Brain pericyte (primary cell): ENCODE measurements around the gene ROR2.
A peak's percentile ranks its signal among the peaks of the same experiment; 100 is the strongest.

Experiments used
- DNase-seq: peaks from one replicate; pipeline ENCODE4 v3.0.0-alpha.2; 2012; ENCODE audit warnings: low read depth, low spot score

ROR2 gene

DNA sequence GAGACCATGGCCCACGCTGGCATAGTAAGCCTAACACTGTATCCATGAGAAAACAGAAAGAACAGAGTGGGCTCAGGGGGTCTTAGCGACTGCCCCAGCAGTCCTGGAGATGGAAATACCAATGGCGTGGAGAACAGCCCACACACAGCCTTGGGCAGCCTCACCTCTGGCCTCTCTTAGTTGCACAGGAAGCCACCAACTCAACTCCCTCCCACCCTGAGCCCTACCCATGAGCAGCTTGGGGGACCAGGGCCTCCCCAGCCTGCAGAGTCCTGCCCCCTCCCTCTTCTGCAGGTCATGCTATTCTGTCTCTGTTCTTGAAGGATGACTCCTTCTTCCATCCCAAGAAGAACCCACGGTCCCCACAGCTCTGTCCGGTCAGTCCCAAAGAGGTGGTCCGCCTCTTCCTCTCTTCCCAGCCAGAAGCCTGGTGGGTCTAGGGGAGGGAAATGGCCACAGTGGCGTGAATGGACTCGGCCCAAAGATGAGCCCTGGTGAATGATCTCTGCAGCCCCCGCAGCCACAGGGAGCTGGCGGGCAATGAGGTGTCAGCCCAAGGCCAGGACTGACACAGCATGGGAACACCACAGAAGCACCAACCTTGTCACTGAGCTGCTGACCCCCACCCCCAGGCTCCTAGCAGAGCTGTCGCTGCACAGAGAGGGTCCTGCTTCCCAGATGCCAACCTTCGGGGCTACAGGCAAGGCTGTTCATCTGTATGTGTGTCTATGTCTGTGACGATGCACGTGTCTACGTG is 131.2 kb downstream of the ROR2 start:
- no peak for DNase-seq

DNA sequence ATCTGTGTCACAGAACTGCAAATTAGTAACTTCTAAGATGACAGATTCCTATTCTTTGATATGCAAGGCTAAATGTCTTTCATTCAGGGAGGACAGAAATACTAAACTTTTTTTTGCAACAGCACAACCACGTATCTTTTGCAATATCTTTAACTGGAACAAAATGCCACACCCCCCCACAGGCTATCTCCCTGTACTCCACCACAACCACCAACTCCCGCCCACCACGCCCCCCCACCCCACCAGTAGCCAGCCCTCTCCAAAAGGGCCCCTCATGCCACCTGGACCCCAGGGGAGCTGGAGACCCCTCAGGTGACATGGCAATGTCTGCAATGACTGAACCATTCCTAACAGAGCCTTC is 131.8 kb downstream of the ROR2 start:
- no peak for DNase-seq

DNA sequence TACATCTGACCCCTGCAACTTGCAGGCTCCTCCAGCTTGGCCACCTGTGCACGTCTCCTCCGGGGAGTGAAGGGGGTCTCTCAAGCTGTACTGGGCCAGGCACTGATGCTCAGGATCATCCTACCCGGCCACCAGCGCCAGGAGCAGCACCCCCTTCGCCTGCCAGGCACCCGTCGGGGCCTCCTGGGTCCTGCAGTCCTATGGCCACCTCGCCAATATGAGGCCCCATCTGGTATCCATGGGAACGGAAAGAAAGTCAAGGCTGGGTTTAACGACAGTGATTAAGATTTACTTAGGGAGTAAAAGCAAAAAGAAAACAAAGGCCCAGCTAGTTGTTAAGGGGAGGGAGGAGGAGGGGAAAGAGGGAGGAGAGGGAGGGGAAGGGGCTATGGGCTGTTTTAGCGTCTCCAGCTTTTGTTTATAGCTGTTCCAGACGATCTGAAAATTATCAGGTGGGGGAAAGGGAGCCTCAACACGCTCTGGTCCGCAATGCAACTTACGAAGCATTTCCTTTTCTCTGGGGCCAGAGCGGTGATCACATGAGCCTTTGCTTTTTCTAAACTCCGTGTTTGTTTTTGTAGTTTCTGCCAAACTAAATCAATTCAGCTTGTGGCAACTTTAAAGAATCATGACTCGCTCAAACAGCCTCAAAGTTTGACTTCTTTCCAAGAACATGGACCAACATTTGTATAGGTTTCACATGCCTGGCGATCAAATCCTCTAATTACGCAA is 132.4 kb downstream of the ROR2 start:
- DNase-seq = peak; percentile 48

DNA sequence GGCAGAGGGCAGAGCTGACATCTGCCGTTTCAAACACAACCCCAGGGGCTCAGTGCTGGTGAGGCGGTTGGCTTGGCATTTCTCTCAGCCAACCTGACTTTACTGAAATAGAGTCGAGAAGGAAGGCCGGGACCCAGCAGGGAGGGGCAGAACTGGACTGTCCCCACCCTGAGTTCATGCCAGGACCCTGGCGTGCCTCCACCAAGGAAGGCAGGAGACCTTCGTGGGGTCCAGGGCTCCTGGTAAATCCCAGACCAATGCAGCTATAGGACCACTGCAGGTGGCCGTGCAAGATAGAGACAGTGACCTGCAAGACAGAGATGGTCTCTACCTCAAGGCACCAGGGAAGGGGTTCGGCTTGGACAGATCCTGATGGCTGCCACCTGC is 132.9 kb downstream of the ROR2 start:
- no peak for DNase-seq

DNA sequence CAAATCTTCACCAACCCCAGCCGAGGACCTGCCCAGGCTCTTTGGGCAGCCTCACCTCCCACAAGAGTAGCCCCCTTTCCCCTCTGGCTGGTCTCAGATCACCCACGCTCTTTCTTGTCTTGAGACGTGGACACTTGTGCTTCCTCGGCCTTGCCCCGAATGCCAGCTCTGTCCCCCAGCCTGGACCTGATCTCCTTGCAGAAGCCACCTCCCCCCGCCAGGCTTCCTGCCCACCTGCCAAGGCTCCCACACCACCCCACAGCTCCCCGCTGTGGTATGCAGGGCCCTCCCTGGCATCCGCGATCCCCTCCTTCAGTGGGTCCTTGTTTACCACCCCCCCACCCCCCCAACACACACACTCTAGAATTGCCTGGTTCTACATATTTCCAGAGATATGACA is 133.7 kb downstream of the ROR2 start:
- no peak for DNase-seq

DNA sequence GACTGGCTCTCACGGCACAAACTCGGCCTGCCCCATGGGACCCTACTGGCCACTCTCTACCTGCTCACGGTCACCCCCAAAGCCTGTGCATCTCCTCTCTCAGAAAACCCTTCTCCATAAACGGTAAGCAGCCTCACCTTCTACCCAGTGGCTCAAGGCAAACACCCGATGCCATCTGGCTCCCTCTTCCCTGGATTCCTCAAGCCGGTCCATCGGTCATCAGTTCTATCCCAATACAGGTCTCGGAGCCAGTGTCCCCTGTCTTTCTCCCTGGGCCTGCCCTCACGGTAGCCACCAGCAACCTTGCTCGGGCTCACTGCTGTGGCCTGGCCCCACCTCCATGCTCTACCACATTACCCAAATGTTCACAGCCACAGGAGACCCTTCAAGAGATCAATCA is 134.1 kb downstream of the ROR2 start:
- DNase-seq = no peak

DNA sequence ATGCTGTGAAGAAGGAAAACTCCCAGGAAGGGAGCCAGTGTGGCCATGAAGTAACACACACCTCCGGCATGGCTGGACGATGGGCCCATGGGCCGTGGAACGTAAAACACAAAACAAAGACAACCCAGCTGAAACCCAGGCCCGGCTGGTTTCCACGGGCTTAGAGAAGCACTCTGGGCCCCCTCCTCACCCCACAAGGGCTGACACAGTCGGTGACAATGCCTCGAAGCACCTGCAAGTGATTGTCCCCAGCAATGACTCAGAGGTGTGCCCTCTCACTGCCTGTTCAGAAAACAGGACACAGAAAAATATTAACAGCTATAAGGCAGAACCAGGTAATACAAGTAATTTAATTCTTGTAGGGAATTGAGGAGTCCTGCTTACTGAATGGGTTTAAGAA is 135.3 kb downstream of the ROR2 start:
- DNase-seq = no peak

DNA sequence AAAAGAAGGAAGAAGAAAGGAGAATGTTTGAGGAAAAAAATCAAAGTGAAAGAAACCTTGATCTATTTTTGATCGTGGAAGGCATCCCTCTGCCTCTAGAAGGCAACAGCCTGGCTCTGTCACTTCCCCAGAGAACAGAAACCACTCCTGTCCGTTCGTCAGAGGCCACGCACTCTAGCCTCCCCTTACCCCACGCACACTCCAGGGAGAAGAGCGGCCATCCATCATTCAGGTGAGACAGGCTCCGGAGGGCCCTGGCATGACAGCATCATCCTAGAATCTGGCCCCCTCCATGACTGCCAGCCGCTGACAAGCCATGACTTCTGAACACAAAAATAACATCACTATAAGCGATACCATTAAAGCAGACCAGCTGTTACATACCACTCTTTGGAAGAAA is 135.8 kb downstream of the ROR2 start:
- no peak for DNase-seq

DNA sequence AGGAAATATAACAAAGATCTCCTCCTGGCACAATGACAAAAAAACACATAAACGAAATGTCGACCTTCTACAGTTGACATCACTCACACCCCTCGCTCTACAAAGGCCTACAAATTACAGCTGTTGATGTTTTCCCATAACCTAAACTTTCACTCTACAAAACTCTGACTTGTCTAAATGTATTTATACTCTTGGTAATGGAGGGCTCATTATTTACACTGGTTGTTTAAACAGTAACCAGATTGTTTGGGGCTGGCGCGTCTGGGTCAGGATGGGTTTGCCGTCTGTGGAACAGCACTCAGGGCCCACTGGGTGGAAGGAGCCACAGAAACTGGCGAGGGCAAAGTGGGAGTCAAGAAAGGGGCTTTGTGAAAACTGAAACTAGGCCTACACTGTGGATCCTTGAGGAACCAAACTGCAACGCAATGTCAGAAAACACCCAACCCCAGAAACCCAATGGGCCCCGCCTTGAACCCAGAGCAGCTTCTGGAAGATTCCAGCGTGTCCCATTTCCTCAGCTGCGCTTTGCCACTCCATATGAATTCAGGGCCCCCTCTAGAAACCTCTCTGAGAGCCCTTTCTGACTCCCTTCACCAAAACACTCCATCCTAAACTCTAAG is 136.7 kb downstream of the ROR2 start:
- DNase-seq = no peak

DNA sequence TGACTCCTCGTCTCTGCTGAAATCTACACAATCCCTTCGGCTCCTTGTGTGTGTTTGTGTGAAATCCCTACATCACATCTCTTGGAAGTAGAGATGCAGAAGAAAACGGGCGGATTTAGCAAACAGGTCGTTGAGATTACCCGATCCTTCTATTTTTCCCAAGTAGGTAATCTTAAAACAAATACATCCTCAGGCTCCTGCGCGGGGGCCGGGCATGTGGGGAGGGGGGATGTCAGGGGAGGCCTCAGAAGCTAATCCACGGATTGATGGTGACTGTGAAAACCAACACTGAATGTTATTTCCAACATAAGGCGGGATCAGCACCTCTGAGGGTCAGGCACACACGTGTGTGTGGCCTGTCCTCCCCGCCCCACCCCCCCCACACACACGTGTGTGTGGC is 137.8 kb downstream of the ROR2 start:
- DNase-seq = no peak

DNA sequence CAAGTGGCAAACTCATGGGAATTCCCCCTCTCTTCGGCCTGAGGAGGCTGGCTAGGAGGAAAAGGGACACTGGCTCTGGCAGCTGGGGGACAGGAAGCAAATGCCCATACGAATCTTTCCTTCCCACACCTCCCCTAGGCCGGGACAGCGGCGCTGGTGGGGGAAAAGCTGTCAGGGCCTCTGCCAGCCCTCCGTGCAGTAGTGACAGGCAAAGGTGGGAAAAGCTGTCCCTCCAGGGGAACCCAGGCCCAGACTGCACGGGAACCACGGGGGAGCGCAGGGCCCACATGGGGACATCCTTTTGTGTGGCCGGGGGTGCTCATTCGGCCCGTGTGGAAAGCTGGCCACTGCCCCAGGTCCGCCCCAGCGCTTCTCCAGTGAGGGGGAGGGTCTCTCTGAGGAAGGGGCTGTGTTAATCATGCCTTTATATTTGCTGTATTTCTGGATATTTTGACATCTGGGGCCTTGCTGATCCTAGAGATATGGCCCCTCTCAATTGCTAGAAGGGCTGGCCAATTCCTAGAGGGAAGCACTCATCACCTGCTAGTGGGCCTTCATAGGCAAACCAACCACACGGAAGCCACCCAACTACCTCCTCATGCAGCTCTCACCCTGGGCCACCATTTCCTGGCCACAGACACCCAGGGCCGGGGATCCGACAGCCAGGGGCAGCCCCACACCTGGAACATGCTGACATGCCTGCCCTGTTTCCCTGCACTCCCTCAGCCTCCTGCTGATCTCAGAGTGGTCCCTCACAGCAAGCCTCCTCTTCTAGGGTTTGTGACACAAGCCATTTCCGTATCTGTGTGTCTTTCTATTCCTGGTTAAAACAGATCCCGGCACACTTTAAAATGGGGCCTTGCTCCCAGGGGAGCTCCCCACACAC is 138.8 kb downstream of the ROR2 start:
- no peak for DNase-seq

DNA sequence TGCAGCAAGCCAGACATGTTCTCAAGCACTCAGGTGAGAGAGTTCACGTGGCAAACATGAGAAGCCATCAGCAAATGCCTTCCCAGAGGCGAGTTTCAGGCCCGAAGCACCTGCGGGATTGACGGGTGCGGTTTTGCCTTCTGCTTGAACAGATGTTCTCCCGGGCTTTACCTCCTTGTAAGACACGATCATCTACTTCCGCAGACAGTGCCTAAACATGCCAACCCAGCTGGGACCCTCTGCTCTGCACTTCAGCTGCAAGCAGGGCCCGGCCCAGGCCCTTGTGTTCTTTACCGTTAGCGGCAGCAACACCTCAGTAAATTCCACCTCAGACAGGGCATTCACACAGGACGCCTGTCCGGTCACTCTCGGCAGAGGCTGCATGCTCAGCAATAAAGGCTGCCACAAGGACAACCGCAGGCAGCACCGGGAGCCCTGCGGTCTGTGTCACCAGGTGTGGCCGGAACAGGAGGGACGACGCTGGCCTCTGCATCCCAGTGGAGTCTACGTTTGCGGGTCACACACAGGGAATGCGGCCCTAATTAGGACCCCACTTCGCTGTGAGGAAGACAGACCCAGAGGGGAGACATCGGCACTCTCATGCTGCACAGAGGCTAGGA is 139.6 kb downstream of the ROR2 start:
- DNase-seq = no peak

DNA sequence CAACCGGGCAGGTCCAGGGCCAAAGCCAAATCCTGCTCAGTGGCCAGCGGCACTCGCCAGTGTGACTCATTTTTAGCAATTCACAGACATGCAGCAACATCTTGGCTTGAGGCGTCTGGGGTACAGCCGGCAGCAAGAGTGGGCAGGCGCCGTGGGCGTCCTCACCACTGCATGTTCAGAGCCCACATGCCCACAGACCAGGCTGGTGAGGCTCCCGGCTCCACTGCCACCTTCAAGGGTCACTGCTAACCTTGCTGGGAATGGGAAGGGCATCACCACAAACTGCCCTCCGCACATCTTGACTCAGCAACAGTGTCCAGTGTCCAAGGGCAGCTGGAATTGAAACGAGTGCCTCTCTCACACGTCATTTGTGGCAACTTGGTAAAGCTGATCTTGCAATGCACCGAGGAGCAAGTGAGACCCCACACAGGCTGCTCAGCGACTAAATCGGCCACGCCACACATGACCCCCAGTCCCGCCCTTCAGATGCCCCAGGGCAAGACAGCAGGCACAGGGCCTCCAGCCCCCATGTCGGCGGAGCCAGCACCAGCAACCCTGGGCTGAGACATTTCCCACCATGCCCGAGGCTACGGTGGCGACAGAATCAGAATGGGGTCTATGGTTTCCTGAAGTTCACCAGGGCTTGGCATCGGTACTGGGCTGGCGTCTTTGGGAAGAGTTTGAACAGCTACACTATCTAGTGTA is 140.3 kb downstream of the ROR2 start:
- DNase-seq = no peak

DNA sequence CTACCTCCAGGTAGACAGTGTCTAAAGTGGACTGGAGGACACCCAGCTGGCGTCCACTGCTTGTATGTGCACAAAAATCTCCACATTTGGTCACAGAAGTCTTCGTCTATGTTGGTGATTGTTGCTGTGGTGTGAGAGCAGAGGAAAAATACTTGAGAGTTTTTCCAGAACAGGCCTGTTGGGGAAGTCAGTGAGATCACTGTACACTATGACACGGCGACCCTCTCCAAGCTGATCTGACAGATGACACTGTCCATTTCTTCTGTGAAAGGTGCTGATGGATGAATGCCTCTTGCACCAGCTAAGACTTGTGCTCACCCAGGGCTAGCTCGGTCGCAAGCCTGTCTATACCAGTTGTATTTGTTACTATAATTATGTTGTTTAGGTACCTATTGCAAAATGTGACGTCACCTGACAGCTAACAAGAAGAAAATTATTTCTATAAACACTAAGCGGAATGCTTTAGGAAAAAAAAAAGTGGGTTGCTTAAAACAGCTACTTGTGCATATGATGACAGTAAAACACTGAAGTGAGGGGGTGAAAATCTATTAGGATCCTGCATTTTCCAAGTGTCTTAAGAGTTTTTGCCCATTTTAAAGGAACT is 142.3 kb downstream of the ROR2 start:
- DNase-seq = no peak

DNA sequence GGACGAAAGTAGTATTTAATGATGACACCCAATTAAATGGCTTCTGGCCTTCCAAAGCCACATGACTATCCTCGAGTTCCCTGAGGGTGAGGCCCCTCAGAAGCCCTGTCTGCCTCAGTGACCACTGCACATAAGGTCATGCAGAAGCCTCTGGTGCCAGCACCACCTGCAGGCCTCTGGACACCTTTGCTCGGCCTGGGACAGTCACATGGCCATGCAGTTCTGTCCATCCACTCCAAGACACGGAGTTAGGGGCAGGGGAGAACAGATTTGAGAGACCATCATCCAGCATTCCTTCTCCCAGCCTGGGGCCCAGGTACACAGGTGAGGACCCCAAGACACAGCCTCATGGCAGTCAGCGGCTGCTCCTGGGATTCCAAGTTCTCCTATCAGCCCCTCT is 145.0 kb downstream of the ROR2 start:
- DNase-seq = no peak

DNA sequence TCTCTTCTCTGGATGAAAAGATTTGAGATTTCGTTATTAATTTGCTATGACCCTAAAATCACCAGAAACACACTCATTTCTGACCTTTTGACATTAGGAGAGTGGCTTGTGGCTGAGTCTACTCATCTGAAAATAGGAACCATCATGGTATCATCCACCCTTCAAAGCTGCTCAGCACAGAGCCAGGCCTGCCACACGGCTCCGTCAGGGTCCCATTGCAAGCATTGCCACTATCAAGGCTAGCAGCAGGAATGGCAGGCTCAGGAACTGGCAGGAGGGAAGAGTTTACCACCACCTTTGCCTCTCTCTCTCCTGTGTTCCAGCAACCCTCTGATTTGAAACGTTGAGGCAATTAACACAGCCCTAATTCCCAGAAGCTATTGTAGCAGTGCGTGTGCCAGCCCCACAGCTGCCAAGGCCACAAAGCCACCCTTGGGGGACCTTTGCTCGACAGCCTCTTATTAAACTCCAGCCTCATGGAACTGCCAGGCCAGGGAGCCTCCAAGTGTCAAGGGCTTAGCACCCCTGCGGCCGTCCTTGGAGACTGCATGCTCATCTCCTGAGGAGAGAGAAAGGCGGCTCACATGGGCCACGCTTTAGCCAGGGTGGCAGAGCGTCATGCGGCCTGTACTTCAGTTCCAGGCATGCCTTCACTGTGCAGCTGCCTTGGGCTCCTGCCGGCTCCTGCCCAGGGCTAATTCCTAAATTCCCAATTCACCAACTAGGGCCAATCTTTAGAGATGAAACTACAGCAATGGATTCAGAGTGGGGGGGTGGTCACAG is 145.9 kb downstream of the ROR2 start:
- DNase-seq = no peak

DNA sequence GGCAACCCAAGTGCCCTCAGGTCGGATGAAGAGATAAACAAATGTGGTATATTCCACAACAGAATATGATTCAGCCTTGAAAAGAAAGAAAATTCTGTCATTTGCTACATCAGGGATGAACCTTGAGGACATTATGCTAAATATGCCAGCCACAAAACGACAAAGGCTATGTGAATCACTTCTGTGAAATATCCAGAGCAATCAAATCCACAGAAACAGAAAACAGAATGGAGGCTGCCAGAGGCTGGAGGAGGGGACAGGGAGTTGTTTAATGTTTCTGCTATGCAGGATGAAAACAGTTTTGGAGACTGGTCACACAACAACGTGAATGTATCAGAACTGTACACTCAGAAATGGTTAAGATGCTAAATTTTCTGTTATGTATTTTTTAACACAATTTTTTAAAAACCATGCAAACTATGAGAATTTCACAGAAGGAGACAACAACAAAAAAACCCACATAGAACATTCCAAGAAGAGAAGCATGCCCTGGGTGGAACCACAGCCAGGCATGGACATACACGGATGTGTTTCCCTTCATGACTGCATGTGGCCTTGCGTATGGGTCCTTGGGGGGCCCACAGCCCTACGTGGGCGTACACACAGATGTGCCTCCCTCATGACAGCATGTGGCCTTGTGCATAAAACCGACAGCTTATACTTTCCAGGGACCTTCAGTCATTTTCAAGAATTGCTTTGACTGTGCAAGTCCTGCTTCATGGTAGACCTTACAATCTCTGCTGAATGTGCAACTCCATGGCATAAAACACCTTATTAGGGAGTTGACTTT is 146.7 kb downstream of the ROR2 start:
- DNase-seq = no peak

DNA sequence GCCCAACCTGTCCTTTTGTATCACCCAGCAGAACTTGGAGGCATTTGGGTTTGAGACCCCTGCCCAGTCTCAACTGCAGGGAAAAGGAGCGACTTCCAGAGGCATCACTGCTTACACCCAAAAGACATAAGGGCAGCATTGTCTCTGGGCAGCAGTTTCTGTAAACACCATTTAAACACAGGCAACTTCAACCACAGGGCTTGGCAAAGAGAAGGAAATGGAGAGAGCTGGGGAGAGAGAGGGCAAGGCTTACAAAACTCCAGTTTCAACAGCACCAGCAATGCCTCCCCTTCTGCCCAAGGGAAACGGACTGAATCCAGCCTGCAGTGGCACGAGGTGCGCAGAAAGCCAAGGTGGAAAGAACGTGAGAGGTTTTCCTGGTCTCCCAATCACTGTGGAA is 147.6 kb downstream of the ROR2 start:
- no peak for DNase-seq

DNA sequence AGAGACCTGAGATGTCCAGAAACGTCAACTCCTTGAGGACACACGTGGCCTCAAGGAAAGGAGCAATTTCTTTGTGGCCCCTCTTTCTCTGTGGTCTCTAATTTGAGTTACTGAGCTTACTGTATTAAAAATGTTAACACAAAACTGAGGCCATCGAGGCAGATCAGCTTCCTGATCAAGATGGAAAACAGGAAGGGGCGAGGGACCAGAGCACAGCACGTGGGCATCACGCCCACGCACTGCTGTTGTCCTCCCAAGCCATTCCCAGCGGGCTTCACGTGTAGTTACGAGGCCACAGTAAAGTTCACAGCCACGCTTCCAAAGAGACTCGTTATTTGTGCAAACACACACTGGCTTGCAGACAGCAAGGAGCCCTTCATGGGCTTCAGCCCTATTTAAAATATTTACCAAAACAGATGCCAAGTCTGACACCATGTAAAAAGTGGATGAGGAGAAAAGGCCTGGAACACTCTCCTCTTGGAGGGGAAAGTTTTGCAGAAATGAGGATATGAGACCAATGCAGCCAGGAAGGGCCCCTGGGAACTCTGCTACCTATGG is 149.5 kb downstream of the ROR2 start:
- no peak for DNase-seq
